ENCODE data around the gene POFUT1.

- TF ChIP-seq CTCF (IDR thresholded peaks at IDR 0.05): no peak
- no peak for TF ChIP-seq POLR2AphosphoS5 (IDR thresholded peaks at IDR 0.05)
Observed at GRCh38 chr20:32201296-32201976, 6.2 kb upstream of the POFUT1 start.

Measured in gastroesophageal sphincter (tissue), 3 donors.